ENCODE results near the gene FOSL2.
A peak's percentile ranks its signal among the peaks of the same experiment; 100 is the strongest.

The FOSL2 gene

DNA sequence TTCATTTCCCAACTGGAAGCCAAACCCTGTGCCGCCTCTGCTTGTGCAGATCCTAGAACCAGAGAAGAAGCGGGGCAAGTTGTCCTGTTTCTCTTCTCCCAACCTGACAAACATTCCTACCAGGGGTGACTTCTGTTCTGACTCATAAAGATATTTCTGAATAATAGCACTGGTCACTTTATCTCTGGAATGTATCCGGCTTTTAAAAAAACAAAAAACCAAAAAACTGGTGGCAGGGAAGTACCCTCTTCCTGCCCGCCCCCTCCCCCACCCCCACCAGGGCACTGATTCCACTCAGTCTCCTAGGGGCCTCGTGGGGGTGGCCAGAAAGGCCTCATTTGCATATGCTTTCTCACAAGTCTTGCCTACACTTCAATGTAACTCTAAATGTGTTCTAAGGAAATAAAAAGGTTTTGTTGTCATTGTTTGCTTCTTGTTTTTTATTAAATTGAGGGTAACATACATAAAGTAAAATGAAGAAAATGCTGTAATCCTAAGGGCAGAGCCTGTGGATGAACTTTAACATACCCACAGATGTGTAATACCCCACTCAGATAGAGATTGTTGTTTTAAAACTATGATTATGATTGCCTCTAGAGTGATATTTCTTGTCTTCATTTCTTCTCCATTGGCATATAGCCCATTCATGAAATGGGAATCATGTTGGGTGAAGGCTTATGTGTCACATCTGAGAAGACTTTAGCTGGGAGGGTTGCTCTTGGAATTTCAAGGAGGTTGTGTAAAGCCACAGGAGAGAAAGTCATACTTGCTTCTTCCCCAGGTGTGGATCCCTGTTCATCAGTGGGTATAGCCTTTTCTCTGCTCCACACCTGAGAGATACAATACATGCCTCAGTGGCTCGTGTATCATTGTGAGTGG is 5.3 kb upstream of the FOSL2 start:
- DNase-seq (ENCODE audit: low spot score), result no peak
- TF ChIP-seq, protein P1, sequence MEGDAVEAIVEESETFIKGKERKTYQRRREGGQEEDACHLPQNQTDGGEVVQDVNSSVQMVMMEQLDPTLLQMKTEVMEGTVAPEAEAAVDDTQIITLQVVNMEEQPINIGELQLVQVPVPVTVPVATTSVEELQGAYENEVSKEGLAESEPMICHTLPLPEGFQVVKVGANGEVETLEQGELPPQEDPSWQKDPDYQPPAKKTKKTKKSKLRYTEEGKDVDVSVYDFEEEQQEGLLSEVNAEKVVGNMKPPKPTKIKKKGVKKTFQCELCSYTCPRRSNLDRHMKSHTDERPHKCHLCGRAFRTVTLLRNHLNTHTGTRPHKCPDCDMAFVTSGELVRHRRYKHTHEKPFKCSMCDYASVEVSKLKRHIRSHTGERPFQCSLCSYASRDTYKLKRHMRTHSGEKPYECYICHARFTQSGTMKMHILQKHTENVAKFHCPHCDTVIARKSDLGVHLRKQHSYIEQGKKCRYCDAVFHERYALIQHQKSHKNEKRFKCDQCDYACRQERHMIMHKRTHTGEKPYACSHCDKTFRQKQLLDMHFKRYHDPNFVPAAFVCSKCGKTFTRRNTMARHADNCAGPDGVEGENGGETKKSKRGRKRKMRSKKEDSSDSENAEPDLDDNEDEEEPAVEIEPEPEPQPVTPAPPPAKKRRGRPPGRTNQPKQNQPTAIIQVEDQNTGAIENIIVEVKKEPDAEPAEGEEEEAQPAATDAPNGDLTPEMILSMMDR (IDR thresholded peaks at IDR 0.05; ENCODE audit: extremely low read depth, insufficient read depth, missing control alignments), result no peak
- in situ Hi-C loops (cut with MboI; ENCODE audit: low pct_unique_long_range_greater_than_20kb, low sequenced_read_pairs, unreplicated experiment), result no loop called here

DNA sequence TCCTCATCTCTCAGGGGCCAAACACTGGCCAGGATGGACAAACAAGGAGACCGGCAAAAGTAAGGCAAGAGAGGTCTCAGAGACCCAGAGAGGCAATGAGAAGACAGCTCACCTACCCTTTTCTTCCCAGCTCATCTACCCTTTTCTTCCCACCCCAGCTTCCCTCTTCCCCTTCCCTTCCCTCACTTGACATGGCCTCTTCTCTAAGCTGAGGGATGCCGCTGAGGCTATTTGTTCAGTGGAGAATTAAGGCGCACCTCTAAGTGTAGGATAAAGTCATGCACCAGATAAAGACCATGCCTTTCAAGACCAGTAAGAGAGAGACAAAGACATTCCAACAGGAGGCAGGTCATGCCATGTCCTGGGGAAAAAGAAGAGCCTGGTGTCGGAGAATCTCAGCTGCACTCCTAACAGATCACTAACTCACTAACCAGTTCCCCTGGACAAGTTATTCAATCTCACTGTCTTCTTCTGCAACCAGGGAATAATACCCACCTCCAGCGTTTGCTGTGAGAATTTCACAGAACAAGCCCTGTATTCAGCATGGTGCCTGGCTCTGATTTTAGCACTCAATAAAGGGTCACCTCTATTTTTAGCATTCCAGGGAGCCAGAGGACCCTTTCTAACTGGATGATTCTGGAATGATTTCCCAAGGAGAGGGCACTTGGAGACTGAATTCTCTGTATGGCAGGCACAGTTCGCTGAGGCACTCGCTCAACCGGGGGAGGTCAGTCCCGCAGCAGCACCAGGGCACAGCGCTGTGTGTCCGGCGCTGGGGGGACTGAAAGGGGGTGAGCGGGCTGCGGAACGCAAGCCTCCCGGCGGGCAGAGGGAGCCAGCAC is 3.0 kb upstream of the FOSL2 start:
- TF ChIP-seq, protein P1 (IDR thresholded peaks at IDR 0.05; ENCODE audit: extremely low read depth, insufficient read depth, missing control alignments), result no peak
- in situ Hi-C loops (cut with MboI; ENCODE audit: low pct_unique_long_range_greater_than_20kb, low sequenced_read_pairs, unreplicated experiment), result no loop called here
- no peak for DNase-seq (ENCODE audit: low spot score)

DNA sequence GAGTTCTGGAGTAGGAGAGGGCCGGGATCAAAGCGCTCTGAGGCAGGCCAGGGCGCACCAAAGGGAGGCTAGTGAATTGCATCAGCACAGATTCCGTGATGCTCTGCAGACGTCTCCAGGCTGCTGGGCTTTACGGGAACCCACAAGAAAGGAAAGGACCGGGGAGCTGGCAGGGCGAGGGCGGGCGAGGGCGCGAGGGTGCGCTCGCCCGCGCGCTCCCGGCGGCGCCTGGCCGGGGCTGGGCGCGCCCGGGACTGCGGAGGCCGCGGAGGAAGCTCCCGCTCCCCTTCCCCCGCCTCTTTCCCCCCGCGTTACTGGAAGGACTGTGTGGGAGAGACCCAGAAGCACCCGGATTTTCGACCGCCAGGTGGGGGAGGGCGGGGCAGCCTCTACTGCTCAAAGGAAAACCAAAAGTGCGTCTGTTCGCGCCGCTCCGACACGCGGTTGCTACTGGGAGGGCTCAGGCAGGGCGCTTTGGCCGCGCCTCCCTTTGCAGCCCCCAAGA is 2.4 kb upstream of the FOSL2 start:
- peak; percentile 82 for DNase-seq (ENCODE audit: low spot score)
- in situ Hi-C loops (cut with MboI; ENCODE audit: low pct_unique_long_range_greater_than_20kb, low sequenced_read_pairs, unreplicated experiment), result no loop called here
- TF ChIP-seq, protein P1 (IDR thresholded peaks at IDR 0.05; ENCODE audit: extremely low read depth, insufficient read depth, missing control alignments), result no peak

DNA sequence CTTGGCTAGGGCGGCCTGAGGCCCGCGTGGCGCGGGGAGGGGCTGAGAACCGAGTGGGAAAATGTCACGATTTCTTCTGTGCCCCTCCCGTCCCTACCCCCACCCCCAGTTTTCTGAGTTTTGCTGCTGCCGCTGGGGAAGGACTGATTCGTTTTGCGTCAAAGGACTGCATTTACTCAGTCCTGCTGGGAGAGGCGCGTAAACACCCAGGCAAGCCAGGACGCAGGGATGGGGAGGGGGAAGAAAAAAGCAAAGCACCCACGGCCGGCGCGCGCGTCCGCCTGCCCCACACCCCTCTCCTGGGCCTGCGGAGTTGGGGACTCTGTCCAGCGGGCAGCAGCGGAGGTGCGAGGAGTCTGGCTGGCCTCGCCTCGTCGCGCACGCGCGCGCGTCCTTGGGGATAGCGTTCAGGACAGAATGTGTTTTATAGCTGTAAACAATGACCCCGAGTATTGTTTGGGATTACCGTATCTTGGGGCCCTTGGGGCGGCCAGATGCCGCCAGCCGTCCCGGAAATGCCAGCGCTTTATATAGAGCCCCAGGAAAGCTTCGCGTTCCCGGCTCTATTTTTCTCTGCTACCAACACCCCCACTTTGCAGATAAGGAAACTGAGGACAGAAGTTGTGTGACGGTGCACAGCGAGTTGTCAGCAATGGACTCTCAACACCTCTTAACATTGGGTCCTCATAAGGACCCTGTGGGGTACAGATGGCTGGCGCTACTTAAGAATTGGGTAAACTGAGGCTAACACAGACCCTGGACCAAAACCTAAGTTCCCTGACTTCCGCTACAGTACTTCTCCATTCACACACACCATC is 1.7 kb upstream of the FOSL2 start:
- TF ChIP-seq, protein P1 (IDR thresholded peaks at IDR 0.05; ENCODE audit: extremely low read depth, insufficient read depth, missing control alignments), result no peak
- in situ Hi-C loops (cut with MboI; ENCODE audit: low pct_unique_long_range_greater_than_20kb, low sequenced_read_pairs, unreplicated experiment), result no loop called here
- DNase-seq (ENCODE audit: low spot score), result no peak

DNA sequence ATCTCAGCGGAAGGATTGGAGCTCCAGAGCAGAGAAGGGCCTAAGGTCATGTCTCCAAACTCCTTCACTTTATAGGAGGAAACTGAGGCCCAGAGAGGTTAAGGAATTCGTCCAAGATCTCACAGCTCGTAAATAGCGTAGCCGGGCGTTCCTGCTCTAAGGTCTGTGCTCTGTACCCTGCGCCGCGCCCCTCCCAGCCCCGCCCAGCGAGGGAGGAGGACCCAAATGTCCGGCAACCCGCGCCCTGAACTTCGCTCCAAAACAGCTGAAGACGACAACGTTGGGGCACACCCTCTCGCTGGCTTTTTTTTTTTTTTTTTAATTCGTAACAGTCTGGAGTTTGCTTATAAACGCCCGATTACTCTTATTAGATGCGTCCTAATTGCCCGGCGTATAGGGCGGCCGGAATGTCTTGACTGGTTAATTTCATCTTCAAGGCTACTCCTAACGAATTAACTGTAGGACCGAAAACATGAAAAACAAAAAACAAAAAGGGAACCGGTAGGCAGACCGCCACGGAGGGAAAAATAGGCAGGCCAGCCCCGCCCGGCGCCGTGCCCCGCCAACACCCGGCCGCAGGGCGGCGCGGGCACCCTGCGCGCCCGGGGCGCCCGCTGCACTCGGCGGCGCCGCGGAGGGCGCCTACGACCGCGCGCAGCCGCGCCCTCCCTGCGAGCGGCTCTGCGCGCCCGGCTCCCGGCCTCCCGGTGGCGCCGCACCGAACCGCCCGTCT is 928 bp upstream of the FOSL2 start:
- in situ Hi-C loops (cut with MboI; ENCODE audit: low pct_unique_long_range_greater_than_20kb, low sequenced_read_pairs, unreplicated experiment), result no loop called here
- DNase-seq (ENCODE audit: low spot score), result peak; percentile 70
- TF ChIP-seq, protein P1 (IDR thresholded peaks at IDR 0.05; ENCODE audit: extremely low read depth, insufficient read depth, missing control alignments), result peak; percentile 1

Measured in GM13977 (cell line).